HG03378 (cell line): ENCODE measurements around the gene NFIC.
"Not testable (repeated sequence)": the region's sequence is repeated elsewhere in the genome, so short reads cannot be mapped to it uniquely, and the experiment has no call there.

Source experiments
- ATAC-seq: cut with Tn5 transposase; IDR thresholded peaks from one replicate; pipeline ENCODE4 v1.9.1; 2021; ENCODE audit warnings: mild to moderate bottlenecking, moderate library complexity; ENCODE audit not compliant: unreplicated experiment

Gene NFIC

DNA sequence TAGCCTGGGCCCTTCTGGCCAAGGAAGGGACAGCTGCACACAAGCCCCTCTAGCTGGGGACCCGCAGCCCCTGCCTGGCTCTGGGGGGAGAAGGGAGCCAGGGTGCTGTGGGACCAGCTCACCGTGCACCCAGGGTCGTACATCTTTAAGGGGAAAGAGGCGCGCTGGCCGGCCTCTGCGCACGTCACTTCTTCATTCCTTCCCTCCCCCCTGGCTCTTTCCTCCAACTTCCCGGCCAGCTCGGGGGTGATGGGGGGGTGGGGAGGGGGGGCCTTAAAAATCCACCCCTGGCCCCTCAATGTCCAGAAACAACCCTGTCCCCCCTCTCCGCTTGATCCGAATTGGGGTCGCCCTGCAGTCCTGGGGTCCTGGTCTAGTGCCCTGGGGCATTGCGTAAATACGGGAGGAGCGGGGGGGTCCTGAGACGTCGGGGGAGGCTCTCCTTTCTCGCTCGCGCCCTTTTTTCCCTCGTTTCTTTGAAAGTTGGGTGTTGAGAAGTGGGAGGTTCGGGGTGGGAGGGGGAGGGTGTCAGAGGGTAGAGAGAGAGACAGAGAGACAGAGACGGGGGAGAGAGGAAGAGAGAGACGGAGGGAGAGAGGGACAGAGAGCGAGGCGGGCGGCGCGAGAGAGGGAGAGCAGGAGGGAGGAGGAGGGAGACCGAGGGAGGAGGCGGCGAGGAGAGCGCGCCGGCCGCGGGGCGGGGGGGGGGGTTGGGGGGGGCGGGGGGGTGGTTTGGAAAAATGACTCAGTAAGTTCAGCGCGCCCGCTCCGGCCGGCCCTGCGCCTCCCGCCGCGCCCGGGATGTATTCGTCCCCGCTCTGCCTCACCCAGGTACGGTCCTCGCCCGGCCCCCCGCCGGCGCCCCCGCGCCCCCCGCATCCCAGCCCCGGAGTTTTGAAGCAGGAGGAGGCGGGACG, at the start of gene NFIC:
NFIC (plus strand) TSS at position 748 of the 917 bp plus-strand sequence; CDS start at position 802, 54 bp downstream.
- no peak for ATAC-seq

DNA sequence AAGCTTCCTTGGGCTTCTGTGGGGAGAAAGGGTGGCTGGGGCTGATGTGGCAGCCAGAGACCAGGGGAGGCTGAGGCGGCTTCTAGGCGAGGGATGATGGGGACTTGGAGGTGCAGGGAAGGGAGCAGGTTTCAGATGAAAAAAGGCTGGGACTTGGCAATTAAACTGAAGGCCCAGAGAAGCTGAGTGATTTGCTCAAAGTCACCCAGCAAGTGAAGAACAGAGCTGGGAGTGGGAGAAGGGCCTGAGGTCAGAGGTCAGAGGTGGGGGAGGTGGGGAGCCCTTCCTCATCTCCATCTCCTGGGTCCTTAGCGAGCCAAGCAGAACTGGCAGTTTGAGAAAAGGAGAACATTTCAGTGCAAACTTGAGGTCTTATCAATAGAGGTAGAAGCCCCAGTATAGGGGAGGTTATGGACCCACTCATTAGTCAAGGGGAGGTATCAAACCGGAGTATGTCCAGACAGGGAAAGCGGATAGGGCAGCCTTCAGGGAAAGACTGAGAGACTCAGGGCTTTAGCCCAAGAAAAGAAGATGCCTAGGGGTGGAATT, 49.6 kb upstream of the NFIC start:
- no peak for ATAC-seq

DNA sequence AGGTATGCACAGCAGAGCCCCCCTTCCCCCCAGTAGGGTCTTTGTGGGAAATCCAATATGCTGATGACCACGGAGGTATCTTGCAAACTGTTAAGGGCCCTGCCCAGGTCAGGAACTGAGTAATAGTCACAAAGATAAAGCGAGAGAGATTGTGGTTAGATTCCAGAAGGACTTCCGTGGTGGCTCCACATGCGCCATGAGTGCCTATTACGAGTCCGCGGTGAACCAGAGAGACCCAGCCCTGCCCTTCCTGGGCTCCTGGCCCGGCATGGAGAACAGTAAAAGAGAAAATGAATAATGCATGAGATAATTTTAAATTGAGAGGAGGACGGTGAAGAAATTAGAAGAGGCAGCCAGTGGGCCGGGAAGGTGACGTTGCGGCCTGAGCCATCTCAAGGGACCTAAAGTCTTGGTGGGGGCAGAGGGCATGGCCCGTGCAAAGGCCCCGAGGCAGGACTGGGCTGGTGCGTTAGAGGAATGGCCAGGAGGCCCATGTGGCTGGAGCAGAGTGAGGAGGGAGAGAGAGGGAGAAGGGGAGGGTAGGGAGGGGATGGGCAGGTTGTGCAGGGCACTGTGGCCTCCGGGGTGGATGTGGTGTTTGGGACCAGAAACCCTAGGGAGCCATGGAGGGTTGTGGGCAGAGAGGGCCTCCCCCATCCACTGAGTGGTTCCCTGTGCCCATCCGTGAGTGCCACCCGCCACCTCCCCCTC, 46.6 kb upstream of the NFIC start:
- no peak for ATAC-seq

DNA sequence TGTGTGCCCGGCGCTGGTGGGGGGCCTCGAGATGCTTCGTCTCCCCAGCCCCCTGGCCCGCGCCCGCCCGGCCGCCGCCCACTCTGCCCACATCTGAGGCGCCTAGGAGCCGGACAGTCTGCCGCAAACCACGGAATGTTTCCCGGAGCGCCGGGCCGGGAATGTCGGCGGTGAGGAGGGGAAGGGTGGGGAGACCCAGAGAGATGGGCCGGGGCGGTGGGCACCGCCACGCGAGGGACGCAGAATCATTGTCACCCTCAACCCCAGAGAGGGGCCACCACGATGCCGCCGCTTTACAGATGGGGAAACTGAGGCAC, 46.1 kb upstream of the NFIC start:
- ATAC-seq: no peak

DNA sequence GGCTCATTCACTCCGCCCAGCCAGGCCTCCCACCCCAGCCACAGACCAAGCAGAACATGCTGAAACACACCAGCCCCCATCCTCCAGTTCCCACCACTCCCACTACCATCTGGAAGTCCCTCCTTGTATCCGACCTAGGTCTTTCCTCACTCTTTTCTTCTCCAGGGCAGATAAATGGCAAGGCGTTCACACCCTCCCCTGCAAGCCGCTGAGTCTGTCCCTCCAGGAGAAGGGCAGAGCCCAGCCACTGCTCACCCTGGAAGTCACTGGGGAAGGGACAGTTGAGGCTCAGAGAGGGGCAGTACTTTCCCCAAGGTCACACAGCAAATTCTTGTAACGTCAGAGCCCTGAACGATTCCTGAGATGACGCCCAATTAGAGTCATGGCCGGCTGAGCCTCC, 45.5 kb upstream of the NFIC start:
- ATAC-seq: no peak

DNA sequence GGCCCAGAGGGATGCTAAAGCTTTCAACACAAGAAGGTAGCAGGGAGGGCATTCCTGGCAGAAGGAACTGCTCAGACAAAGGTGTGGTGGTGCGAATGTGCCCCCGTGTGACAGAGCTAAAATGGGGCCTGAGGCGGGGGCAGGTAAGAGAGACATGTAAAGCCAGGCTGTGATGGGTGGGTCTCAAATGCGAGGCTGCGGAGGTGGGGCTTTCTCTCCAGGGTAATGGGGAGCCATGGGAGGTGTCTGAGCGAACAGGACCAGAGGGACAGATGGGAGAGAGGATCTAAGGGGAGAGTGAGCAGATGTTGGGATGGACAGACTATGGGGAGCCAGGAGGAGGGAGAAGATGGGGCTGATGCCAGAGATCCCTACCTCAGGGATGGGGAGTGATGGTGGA, 44.7 kb upstream of the NFIC start:
- ATAC-seq: no peak

DNA sequence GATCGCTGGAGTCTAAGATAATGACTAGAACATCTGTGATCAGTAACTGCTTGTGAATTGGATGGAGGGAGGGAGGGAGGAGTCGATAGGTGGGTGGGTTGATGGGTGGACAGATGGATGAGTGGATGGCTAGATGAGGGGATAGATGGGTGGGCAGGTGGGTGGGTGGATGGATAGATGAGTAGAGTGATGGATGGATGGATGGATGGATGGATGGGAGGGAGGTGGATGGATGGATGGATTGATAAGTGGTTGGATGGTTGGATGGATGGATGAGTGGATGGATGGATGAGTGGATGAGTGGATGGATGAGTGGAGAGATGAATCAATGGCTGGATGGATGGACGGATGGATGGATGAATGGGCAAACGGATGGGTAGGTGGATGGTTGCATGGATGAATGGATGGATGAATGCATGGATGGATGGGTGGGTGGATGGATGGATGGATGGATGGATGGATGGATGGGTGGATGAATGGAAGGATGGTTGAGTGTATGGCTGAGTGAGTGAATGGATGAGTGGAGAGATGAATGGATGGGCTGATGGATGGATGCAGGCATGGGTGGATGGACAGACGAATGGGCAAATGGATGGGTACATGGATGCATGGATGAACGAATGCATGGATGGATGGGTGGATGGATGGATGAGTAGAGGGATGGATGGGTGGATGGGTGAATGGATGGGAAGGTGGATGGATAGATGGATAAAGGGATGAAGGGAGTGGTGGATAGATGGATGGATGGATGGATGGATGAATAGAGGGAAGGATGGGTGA, 44.0 kb upstream of the NFIC start:
- no peak for ATAC-seq

DNA sequence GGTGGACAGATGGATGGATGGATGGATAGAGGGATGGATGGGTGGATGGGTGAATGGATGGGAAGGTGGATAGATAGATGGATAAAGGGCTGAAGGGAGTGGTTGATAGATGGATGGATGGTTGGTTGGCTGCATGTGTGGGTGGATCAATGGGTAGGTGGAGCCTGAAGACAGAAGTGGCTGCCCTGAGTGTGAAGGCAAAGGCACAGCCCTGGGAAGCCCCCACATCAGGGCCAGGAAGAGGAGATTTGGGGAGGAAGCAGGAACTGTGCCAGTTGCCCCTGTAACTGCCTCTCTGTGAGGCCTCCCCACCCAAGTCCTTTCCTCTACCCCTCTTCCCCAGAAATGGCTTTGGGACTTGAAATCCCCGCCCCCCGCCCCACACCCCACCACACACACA, 43.4 kb upstream of the NFIC start:
- no peak for ATAC-seq

DNA sequence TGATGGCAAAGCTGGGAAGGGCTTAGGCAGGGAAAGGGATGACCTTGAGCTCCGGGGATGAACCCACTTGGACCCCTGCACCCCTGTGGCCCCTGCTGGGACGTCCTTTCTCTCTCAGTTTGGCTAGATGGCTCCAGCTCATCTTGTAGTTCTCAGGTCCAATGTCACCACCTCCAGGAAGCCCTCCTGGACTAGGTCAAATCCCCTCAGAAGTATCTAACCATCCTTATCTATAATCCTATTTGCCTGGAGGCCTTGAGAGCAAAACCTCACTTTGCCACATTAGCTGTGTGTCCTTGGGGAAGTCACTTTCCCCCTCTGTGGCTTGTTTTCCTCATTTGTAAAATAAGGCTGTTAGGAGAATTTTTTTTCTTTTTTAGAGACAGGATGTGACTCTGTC, 42.7 kb upstream of the NFIC start:
- no peak for ATAC-seq

DNA sequence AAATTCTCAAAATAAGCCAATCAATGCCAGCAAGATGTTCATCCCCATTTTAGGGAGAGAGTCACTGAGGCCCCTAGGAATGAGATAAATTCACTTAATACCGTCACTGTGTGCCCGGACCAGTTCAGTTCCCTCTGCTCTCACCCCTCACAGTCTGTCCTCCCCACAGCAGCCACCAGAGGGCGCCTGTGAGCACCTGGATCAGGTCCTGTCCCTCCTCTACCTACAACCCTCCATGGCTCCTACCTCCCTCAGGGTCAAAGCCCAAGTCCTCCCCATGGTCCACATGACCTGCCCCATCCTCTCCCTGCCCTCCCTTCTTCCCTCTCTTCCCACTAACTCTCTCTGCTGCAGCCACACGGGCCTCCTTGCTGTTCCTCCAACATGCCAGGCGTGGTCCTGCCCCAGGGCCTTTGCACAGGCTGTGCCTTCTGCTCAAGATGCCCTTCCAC, 42.0 kb upstream of the NFIC start:
- no peak for ATAC-seq

DNA sequence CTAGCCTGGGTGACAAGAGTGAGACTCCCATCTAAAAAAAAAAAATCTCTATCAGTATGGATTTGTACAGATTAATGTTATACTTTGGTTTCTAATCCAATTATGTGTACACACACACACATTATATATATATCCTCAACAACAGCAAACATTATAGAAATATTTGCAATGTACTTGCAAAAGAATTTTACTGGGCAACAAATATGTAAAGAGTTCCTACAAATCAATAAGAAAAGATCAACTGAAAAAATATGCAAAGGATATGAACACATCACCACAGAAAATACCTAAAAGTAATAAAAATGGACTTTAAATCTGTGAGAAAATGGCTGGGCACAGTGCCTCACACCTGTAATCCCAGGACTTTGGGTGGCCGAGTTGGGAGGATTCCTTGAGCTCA, 40.9 kb upstream of the NFIC start:
- ATAC-seq: no peak

DNA sequence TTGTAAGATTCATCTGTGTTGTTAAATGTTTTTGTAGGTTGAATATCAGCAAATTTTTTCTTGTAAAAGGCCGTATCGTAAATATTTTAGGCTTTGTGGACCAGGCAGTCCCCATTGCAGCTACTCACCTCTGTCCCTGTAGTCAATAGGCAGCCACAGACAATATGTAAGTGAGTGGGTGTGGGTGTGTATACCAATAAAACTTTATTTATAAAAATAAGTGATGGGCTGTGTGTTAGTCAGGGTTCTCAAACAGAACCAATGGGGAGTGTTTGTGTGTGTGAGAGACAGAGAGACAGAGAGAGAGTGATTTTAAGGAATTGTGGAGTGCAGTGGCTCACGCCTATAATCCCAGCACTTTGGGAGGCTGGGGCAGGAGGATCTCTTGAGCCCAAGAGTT, 37.6 kb upstream of the NFIC start:
- no peak for ATAC-seq

DNA sequence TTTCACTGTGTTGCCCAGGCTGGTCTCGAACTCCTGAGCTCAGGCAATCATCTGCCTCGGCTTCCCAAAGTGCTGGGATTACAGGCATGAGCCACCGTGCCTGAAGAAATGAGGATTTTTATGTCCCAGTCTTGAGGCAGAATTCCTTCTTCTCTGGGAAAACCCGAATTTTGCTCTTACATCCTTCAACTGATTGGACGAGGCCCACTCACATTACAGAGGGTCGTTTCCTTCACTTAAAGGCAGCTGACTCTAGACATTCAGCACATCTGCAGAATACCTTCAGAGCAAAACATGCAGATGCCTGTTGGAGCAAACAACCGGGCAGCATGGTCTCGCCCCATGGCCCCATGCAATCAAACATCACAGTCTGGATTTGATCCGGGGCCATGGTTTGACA, 36.3 kb upstream of the NFIC start:
- ATAC-seq: no peak

DNA sequence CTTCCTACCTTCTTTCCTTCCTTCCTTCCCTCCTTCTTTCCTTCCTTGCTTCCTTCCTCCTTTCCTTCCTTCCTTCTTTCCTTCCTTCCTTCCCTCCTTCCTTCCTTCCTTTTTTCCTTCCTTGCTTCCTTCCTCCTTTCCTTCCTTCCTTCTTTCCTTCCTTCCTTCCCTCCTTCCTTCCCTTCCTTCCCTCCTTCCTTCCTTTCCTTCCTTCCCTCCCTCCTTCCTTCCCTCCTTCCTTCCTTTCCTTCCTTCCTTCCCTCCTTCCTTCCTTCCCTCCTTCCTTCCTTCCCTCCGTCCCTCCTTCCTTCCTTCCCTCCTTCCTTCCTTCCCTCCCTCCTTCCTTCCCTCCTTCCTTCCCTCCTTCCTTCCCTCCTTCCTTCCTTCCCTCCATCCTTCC, 34.2 kb upstream of the NFIC start:
- ATAC-seq: not testable (repeated sequence)

DNA sequence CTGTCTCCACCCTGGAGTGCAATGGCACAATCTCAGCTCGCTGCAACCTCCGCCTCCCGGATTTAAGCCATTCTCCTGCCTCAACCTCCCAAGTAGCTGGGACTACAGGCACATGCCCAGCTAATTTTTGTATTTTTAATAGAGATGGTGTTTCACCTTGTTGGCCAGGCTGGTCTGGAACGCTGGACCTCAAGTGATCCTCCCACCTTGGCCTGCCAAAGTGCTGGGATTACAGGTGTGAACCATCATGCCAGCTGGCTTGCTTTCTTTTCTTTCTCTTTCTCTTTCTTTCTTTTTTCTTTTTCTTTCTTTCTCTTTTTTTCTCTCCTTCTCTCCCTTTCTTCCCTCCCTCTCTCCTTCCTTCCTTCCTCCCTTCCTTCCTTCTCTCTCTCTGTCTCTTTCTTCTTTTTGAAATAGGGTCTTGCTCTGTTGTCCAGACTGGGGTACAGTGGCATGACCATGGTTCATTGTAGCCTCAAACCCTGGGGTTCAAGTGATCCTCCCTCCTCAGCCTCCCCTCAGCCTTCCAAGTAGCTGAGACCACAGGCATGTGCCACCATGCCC, 33.3 kb upstream of the NFIC start:
- no peak for ATAC-seq

DNA sequence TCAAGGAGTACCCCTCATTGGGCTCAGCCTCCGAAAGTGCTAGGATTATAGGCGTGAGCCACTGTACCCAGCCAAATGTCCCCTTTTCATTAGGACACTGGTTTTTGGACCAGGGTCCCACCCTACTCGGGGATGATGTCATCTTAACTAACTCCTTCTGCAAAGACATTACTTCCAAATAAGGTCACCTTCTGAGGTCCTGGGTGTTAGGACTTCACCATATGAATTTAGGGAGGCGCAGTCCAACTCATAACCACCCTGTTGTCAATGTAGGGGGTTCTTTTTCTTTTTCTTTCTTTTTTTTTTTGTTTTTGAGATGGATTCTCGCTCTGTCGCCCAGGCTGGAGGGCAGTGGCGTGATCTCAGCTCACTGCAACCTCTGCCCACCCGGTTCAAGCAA, 32.7 kb upstream of the NFIC start:
- ATAC-seq: no peak

DNA sequence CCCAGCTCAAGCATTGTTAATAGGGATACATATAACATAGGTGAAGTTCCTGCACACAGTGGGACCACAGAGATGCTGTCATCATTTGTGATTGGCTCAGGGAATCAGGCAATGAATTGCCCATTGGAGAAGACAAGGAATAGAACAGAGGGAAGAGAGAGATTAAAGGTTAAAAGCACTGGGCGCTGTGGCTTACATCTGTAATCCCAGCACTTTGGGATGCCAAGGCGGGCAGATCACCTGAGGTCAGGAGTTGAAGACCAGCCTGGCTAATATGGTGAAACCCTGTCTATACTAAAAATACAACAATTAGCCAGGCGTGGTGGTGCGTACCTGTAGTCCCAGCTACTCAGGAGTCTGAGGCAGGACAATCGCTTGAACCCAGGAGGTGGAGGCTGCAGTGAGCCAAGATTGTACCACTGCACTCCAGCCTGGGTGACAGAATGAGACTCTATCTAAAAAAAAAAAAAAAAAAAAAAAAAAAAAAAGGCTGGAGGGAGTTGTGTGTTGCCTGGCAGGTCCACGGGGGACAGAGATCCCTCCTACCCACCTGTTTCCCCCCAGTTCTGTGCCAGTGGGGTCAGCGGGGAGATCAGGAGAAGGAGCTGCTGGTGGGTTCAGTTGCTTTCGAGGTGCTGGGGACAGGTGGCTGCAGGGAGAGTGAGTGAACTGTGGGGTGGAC, 31.5 kb upstream of the NFIC start:
- not testable (repeated sequence) for ATAC-seq

DNA sequence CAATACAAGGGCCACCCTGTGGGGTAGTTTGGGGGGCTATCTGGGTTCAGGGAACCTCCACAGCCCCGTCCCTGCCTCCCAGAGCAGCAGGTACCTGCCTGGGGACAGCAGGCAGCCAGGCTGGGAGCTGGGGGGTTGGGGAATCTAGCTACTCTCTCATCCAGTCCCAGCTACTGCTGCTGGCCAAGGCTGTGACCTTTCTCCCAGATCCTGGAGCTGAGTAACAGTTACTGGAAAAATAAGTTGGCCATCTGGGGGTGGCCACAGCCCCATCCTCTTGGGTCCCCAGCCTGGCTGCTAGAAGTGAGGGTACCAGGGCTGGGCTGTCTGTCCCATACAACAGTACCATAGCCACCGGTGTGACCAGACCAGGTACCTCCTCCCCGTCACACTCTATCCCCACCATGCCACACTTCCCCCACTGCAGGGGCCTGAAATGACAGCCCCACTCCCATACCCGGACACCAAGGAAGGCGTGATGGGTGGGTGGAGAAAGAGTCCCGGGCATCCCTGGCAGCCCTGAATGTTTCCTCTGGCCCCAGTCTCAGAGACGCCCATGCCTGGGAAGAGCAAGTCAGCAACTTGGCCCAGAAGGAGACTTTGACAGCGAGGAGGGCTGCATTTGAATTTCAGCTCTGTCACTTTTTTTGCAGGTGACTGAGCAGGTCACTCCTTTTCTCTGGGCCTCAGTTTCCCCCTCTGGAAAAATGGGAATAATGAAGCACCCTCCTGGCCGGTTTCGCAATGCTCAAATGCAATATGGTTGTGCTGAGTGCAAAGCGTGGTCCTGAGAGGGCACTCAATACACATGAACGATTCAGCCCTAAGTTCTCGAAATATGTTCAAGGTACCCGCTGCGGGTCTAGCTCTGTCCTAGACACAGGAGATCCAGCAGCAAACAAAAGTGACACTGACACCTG, 30.7 kb upstream of the NFIC start:
- no peak for ATAC-seq

DNA sequence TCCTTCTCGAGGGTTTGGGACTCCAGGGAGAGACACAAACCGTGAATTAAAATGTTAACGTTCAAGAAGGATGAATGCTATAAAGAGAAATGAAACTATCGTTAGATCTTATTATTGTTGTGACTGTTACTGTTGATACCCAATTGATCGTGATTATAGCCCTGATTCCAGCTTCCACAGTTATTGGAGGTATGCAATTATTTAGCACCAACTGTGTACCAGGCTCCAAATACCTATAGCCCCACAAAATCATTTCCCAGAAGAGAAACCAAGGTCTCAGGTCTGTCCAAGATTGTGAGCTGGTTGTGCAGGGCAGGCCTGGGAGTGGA, 30.1 kb upstream of the NFIC start:
- ATAC-seq: no peak
